B cell (primary cell): ENCODE results near the gene SLC6A4. TPM values are rescaled to one million over a fixed set of nuclear protein-coding genes. Genes with fewer than 3 reads are reported as not detected.

Experiments used
- ATAC-seq: fragments of 200-7000 bp; cut with Tn5 transposase; one replicate; pipeline ENCODE4 v1.10.0; 2021; ENCODE audit warnings: low read depth, mild to moderate bottlenecking, moderate number of reproducible peaks, moderate library complexity
- CTCF ChIA-PET: fragments of 350-600 bp; sonication (Branson Sonifier 250); formaldehyde crosslinking; loops from one replicate; lab custom pipeline; 2021; ENCODE audit warnings: antibody characterized with exemption, inconsistent platforms; lab: Charles Lee
- POLR2A ChIA-PET: fragments of 350-600 bp; sonication (Branson Sonifier 250); formaldehyde crosslinking; loops from one replicate; lab custom pipeline; 2021; ENCODE audit warnings: antibody characterized with exemption; lab: Charles Lee
- DNase-seq: peaks from one replicate; pipeline ENCODE4 v3.0.0; 2013
- H2AFZ ChIP-seq: 2 replicates; pipeline ENCODE4 v1.6.1; 2012; ENCODE audit warnings: mild to moderate bottlenecking, low read depth, low read length; ENCODE audit not compliant: insufficient read depth, poor library complexity, severe bottlenecking
- H3K27ac ChIP-seq, 2 donors: 1 replicate in 1 of 2; 2 replicates in 1 of 2; pipeline ENCODE4 v1.5.1; 2012 to 2013; ENCODE audit warnings: low read length in 2 of 2, mild to moderate bottlenecking in 2 of 2, moderate library complexity in 1 of 2
- H3K27me3 ChIP-seq, 4 experiments: fragments of 200-600 bp in 1 of 4; sonication (generic) in 1 of 4; replicated peaks in 1 of 4; 1 replicate in 2 of 4; 2 replicates in 2 of 4; pipeline versions ENCODE4 v1.6.1 to v1.7.0; 2013 to 2016; ENCODE audit warnings: low read length in 3 of 4, mild to moderate bottlenecking in 2 of 4, mixed read lengths in 1 of 4, moderate library complexity in 1 of 4; ENCODE audit not compliant: insufficient read depth in 4 of 4, control insufficient read depth in 3 of 4; ENCODE audit errors: control extremely low read depth in 1 of 4
- H3K36me3 ChIP-seq, 2 experiments: replicated peaks in 1 of 2; 1 replicate in 1 of 2; 2 replicates in 1 of 2; pipeline versions ENCODE4 v1.6.1 to v1.7.1; 2013; ENCODE audit warnings: low read length in 1 of 2; ENCODE audit not compliant: insufficient read depth in 2 of 2, control insufficient read depth in 1 of 2; ENCODE audit errors: control extremely low read depth in 1 of 2, extremely low read depth in 1 of 2
- H3K4me1 ChIP-seq, 2 donors: fragments of 200-600 bp in 1 of 2; sonication (generic) in 1 of 2; 1 replicate in 1 of 2; 2 replicates in 1 of 2; pipeline versions ENCODE4 v1.5.1 to v1.6.1; 2013 to 2017; ENCODE audit warnings: low read length in 2 of 2; ENCODE audit not compliant: control insufficient read depth in 2 of 2, insufficient read depth in 2 of 2
- H3K4me2 ChIP-seq: replicated peaks from 2 replicates; pipeline ENCODE3; 2012; ENCODE audit warnings: mild to moderate bottlenecking, low read depth, low read length; ENCODE audit not compliant: poor library complexity, severe bottlenecking
- H3K4me3 ChIP-seq, 5 experiments: fragments of 200-600 bp in 1 of 5; sonication (generic) in 1 of 5; 1 replicate in 3 of 5; 2 replicates in 2 of 5; pipeline versions ENCODE4 v1.5.1 to v1.7.0; 2011 to 2016; ENCODE audit warnings: low read length in 4 of 5, mild to moderate bottlenecking in 4 of 5, low read depth in 2 of 5, control low read depth in 1 of 5, moderate library complexity in 1 of 5; ENCODE audit not compliant: insufficient read depth in 1 of 5; ENCODE audit errors: control extremely low read depth in 1 of 5, extremely low read depth in 1 of 5
- H3K79me2 ChIP-seq: fragments of 200-600 bp; sonication (generic); one replicate; pipeline ENCODE4 v1.6.0; 2016; ENCODE audit warnings: low read length; ENCODE audit not compliant: control insufficient read depth, insufficient read depth
- H3K9ac ChIP-seq: fragments of 200-600 bp; sonication (generic); 2 replicates; pipeline ENCODE4 v1.6.1; 2017; ENCODE audit warnings: mild to moderate bottlenecking, low read length, moderate library complexity
- H3K9me3 ChIP-seq, 3 donors: one replicate each; pipeline versions ENCODE4 v1.6.1 to v1.7.1; 2013; ENCODE audit warnings: low read length in 2 of 3; ENCODE audit not compliant: control insufficient read depth in 2 of 3, insufficient read depth in 1 of 3; ENCODE audit errors: control extremely low read depth in 1 of 3
- H4K20me1 ChIP-seq: 2 replicates; pipeline ENCODE4 v1.6.0; 2012; ENCODE audit warnings: mild to moderate bottlenecking, low read length; ENCODE audit not compliant: insufficient read depth, control insufficient read depth, poor library complexity, severe bottlenecking
- H3K27ac Mint-ChIP-seq: one replicate; pipeline ENCODE4 v1.8.0; 2021; ENCODE audit warnings: mixed read lengths
- H3K27me3 Mint-ChIP-seq: one replicate; pipeline ENCODE4 v1.8.0; 2021; ENCODE audit warnings: mixed read lengths
- H3K4me1 Mint-ChIP-seq: one replicate; pipeline ENCODE4 v1.8.0; 2021; ENCODE audit warnings: mixed read lengths
- H3K4me3 Mint-ChIP-seq: one replicate; pipeline ENCODE4 v1.8.0; 2021; ENCODE audit warnings: mixed read lengths
- H3K9me3 Mint-ChIP-seq: one replicate; pipeline ENCODE4 v1.8.0; 2022; ENCODE audit warnings: mixed read lengths; ENCODE audit not compliant: insufficient read depth
- EZH2 ChIP-seq: IDR thresholded peaks from 2 replicates; pipeline ENCODE4 v1.6.1; 2012; ENCODE audit warnings: borderline replicate concordance, low read depth, mild to moderate bottlenecking, moderate library complexity, low read length; ENCODE audit not compliant: insufficient read depth, poor library complexity, severe bottlenecking
- WGBS: methylation state at CpG from one replicate; pipeline ENCODE4 v1.1.5; 2013; ENCODE audit warnings: missing lambda C conversion rate; ENCODE audit not compliant: insufficient coverage; 5-methylcytosine and 5-hydroxymethylcytosine counted together
- intact Hi-C: fragments of 100-400 bp; cut with micrococcal nuclease; formaldehyde crosslinking; loops from one replicate; pipeline ENCODE4 v1.10.0; 2022
- polyA plus RNA-seq: library from polyadenylated mRNA; depleted of rRNA; stranded (reverse); fragments of >200 nt; gene quantifications from 2 replicates; pipeline ENCODE4 v1.2.3, GENCODE V29; 2012
- total RNA-seq, 2 donors: library from RNA; stranded (reverse); fragments of 120-200 nt in 1 of 2; gene quantifications; 1 replicate in 1 of 2; 2 replicates in 1 of 2; pipeline versions ENCODE4 v1.2.3 to v1.2.4, GENCODE V29; 2013 to 2022
- TF ChIP-seq, protein P1 (sequence below): fragments of 200-600 bp; IDR thresholded peaks from one replicate; pipeline ENCODE4 v1.8.0; 2022; ENCODE audit warnings: antibody characterized with exemption, mild to moderate bottlenecking

SLC6A4 gene
- total and polyA plus RNA-seq, 2 donors (not counting 1 experiment from before 2014, with no cell fraction given): not detected

DNA sequence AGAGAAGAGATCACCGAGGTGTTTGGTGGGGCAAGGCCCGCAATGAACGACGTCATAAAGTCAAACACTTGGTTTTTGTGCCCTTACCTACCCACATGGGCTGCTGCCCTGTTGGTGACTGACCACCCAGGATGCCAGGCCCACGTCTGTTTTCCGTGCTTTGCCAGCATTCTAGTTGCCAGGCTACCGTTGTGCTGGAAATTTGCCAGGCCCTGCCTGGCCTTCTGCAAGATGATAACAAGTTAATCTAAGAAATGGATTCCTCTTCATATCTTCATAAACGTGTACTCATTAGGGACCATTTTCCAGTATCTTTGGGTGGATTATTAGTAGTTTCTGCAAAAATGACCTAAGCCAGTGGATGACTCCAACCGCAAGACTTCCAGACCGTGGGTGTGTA, 35.4 kb downstream of the SLC6A4 start:
- Mint-ChIP-seq H3K9me3 (no peaks in the 10 kb centered on the region), H3K4me3 (no peak overlapping the region), H3K27ac (no peak overlapping the region), H3K27me3 (no peaks in the 10 kb centered on the region), H3K4me1 (no peaks in the 10 kb centered on the region)
- Histone ChIP-seq H3K9ac (no peak overlapping the region), H2AFZ (no peak overlapping the region), H3K4me3 (no peak overlapping the region), H3K9me3 (no peaks in the 10 kb centered on the region), H3K27me3 (peaks cover 0 to 2% (median 0%) of the 10 kb centered on the region in 4 experiments), H3K27ac (no peak overlapping the region), H3K4me2 (no peak overlapping the region), H3K79me2 (no peaks in the 10 kb centered on the region), H4K20me1 (no peaks in the 10 kb centered on the region), H3K4me1 (no peaks in the 10 kb centered on the region), H3K36me3 (no peaks in the 10 kb centered on the region)
- WGBS: 98% methylated on average over 8 of the region's 10 CpGs
- DNase-seq: no peak
- ChIA-PET CTCF (no interaction called here), POLR2A (interaction anchor here (0.6 kb wide), 1 partner anchor 753 kb away, joined by 8 read pairs; no protein-coding TSS in a partner anchor)
- intact Hi-C loops: no loop called here
- no peak for TF ChIP-seq EZH2
- TF ChIP-seq, protein P1, sequence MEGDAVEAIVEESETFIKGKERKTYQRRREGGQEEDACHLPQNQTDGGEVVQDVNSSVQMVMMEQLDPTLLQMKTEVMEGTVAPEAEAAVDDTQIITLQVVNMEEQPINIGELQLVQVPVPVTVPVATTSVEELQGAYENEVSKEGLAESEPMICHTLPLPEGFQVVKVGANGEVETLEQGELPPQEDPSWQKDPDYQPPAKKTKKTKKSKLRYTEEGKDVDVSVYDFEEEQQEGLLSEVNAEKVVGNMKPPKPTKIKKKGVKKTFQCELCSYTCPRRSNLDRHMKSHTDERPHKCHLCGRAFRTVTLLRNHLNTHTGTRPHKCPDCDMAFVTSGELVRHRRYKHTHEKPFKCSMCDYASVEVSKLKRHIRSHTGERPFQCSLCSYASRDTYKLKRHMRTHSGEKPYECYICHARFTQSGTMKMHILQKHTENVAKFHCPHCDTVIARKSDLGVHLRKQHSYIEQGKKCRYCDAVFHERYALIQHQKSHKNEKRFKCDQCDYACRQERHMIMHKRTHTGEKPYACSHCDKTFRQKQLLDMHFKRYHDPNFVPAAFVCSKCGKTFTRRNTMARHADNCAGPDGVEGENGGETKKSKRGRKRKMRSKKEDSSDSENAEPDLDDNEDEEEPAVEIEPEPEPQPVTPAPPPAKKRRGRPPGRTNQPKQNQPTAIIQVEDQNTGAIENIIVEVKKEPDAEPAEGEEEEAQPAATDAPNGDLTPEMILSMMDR: no peak
- no peak for ATAC-seq

DNA sequence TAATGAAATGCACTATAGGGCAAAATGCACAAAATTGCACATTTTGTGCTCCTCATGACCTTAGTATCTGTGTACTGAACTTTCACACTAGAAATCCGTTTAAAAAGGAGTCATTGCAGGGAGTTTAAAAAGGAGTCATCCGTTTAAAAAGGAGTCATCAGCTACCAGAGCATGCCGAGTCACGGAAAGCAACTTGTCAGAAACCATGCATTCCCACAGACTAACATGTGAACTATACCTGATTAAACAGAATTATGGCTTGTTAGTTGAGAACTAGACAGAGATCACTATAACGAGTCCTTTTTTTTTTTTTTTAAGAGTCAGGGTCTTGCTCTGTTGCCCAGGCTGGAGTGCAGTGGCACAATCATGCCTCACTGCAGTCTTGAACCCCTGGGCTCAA, 35.9 kb downstream of the SLC6A4 start:
- no peaks in the 10 kb centered on the region for H3K4me1 Mint-ChIP-seq

More for the DNA sequence above, 35.9 kb downstream of the SLC6A4 start:
- ATAC-seq (no peak), DNase-seq (no peak)
- H3K4me2 ChIP-seq: no peak overlapping the region
- Mint-ChIP-seq H3K27me3 (no peaks in the 10 kb centered on the region), H3K4me3 (no peak overlapping the region), H3K27ac (no peak overlapping the region), H3K9me3 (no peaks in the 10 kb centered on the region)
- H3K9ac ChIP-seq: no peak overlapping the region
- no peaks in the 10 kb centered on the region for H4K20me1 ChIP-seq
- H3K4me3 ChIP-seq: no peak overlapping the region
- H3K4me1 ChIP-seq: no peaks in the 10 kb centered on the region
- intact Hi-C loops: no loop called here
- H3K36me3 ChIP-seq: no peaks in the 10 kb centered on the region
- H3K27ac ChIP-seq: no peak overlapping the region
- no peak overlapping the region for H2AFZ ChIP-seq
- CTCF ChIA-PET: interaction anchor here (0.6 to 0.7 kb wide), 2 partner anchors 72 to 135 kb away, joined by 3 read pairs; no protein-coding TSS in a partner anchor
- 90% methylated on average over 1 of the region's 5 CpGs for WGBS
- no peaks in the 10 kb centered on the region for H3K9me3 ChIP-seq
- H3K27me3 ChIP-seq: peaks cover 0 to 2% (median 0%) of the 10 kb centered on the region in 4 experiments
- POLR2A ChIA-PET: interaction anchor here (0.6 kb wide), 1 partner anchor 753 kb away, joined by 8 read pairs; no protein-coding TSS in a partner anchor
- no peak for TF ChIP-seq EZH2
- TF ChIP-seq, protein P1: no peak
- no peaks in the 10 kb centered on the region for H3K79me2 ChIP-seq
